ENCODE measurements around the gene FAM210A. TPM values are rescaled to one million over a fixed set of nuclear protein-coding genes. Genes with fewer than 3 reads are reported as not detected.
A peak's percentile ranks its signal among the peaks of the same experiment; 100 is the strongest.

Gene FAM210A
- total RNA-seq, 2 experiments from 2014 or later, result 19.5 to 19.6 TPM

DNA sequence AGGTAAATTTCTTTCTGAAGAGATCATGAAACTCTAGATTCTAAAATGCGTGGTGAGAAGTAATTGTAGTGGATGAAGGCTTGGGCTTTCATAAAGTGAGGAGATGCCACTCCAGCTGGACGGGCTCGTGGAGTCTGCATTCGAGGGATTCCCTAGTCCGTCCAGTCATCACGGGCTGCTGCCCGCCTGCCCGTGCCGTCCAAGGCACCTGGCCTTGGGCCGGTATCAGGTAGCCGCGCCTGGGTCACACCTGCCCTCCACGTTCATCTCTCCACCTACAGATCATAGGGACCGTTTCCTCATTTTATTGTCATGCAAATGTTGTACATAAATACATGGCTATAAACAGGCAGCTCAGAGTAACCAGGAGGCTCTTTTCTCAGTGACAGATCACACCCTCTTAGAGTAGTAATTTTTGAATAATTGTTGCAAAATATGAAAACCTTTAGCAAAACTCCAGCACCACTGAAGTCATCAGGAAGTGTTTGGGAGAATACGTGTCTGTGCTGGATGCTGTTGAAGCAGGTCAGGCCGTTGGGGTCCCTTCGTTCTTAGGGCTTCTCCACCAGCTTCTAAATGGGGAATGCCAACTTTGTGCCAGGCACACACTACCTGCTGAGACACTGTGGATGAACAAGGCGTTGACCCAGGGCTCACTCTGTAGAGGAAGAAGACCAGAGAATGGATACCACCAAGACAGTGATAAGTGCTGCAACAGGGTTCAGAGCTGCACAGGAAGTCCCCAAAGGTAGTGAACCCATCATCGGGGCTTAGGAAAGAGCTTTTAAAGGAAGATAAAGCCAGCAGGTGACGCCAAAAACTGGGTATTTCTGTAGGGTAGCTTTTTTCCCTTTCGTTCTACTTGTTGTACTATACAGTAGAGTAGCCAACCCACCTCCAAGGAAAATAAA lies 112.5 kb downstream of the FAM210A start:
- no peaks in the 10 kb centered on the region for H3K9me3 Mint-ChIP-seq
- H3K4me3 Mint-ChIP-seq, result peak overlapping the region; percentile 75
- POLR2A ChIA-PET, result interaction anchor here (0.6 to 1.4 kb wide), 2 partner anchors 16 to 51 kb away, joined by 3 read pairs; no protein-coding TSS in a partner anchor
- CTCF ChIA-PET, result interaction anchor here (0.6 to 1.9 kb wide), 7 partner anchors 13 to 729 kb away, joined by 3 to 5 read pairs (median 3); no protein-coding TSS in a partner anchor
- peak overlapping the region; percentile 96 for H3K27ac Mint-ChIP-seq
- peaks cover 4% of the 10 kb centered on the region for H3K36me3 Mint-ChIP-seq (ENCODE audit: low read depth)
- DNase-seq, result no peak
- no peaks in the 10 kb centered on the region for H3K27me3 Mint-ChIP-seq
- peaks cover 93% of the 10 kb centered on the region for H3K4me1 Mint-ChIP-seq

Other genes starting within 250 kb of the FAM210A start
- gene RNMT, start 115 bp upstream of the FAM210A start, total RNA-seq, result 10 to 100 TPM; 34.0 to 35.3 TPM
- not detected for gene MC5R, start 97.6 kb upstream of the FAM210A start, total RNA-seq
- gene MC2R, start 189.0 kb upstream of the FAM210A start, total RNA-seq, result not detected